ENCODE measurements around the gene MRPL47.

MRPL47 gene

DNA sequence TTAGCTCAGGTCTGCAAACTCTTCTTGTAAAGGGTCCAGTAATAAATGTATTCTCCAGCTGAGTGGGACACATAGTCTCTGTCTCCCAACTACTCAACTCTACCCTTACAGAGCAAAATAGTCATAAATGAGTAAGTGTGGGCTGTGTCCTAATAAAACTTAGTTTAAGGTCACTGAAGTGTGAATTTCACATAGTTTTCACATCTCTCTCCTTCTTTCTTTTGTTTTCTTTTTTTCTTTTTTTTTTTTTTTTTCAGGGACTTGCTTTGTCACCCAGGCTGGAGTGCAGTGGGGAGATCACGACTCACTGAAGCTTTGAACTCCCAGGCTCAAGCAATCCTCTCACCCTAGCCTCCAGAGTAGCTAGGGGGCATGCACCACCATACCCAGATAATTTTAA, 43.6 kb downstream of the MRPL47 start:
- Mint-ChIP-seq H3K9me3 (no peaks in the 10 kb centered on the region), H3K27me3 (no peaks in the 10 kb centered on the region), H3K4me3 (no peak overlapping the region), H3K27ac (no peak overlapping the region), H3K36me3 (peaks cover 0 to 3% of the 10 kb centered on the region in 2 donors), H3K4me1 (peaks cover 14 to 16% of the 10 kb centered on the region in 2 donors)
- ATAC-seq (replicated peaks): no peak
- DNase-seq: no peak

DNA sequence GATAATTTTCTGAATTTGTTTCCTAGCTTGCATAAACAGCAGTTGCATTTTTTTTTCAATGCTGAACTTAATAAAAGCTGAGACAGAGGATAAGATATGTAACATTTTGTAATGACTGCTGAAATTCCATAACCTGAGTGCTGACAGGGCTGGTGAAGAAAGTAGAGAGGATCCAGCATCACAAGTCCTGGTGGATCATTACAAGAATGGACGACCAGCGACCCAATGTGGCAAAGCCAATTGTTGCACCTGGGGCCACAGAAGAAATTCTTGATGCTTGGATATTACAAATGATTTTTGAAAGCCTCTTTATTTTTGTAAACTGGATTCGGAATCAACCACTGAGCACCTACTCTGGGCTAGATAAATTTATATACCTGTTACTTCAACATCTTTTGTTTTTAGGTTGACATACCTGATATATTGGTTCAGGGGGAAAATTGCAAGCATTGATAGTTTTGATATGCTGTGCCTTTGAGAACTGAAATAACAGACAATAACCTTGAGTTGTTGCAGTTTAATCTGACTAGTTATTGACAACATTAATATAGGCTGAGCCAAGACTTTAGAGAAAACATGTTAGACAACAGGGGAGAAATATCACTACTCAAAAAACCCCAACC, 45.6 kb downstream of the MRPL47 start:
- ATAC-seq (replicated peaks) (no peak), DNase-seq (peak; percentile 36)
- Mint-ChIP-seq H3K27ac (no peak overlapping the region), H3K9me3 (no peaks in the 10 kb centered on the region), H3K27me3 (no peaks in the 10 kb centered on the region), H3K4me3 (no peak overlapping the region), H3K36me3 (no peaks in the 10 kb centered on the region), H3K4me1 (peaks cover 6 to 10% of the 10 kb centered on the region in 2 donors)

DNA sequence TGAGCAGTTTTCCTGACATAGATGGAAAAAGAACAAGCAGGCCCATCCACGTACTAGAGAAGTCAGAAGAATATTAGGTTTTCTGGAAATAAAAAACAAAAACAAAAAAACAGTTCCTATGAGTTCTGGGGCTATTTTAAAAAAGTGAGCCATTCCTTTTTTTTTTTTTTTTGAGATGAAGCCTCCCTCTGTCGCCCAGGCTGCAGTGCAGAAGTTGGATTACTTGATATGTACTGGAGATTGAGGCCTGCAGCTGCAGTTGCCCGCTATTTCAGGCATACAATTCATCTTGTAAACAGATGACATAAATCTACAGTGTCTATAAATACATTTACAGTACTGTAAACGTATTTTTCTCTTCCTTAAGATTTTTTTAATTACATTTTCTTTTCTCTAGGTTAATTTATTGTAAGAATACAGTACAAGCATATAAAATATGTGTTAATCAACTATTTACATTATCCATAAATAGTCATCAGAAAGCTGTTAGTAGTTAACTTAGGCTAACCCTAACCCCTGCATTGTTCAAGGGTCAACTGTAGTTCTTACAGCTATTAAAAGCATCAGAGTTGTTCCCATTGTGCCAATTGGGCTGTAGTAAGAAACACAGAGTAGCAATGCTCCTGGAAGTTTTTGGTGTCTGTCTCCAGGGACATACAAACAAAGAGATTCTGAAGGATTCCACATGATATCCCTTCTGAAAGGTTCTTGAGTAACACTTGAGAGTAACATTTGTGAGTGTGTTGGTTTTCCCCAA, 52.9 kb downstream of the MRPL47 start:
- no peaks in the 10 kb centered on the region for H3K27me3 Mint-ChIP-seq
- no peak overlapping the region for H3K27ac Mint-ChIP-seq
- no peaks in the 10 kb centered on the region for H3K4me1 Mint-ChIP-seq
- H3K36me3 Mint-ChIP-seq: no peaks in the 10 kb centered on the region
- DNase-seq: no peak
- no peaks in the 10 kb centered on the region for H3K9me3 Mint-ChIP-seq
- ATAC-seq (replicated peaks): no peak
- H3K4me3 Mint-ChIP-seq: no peak overlapping the region

DNA sequence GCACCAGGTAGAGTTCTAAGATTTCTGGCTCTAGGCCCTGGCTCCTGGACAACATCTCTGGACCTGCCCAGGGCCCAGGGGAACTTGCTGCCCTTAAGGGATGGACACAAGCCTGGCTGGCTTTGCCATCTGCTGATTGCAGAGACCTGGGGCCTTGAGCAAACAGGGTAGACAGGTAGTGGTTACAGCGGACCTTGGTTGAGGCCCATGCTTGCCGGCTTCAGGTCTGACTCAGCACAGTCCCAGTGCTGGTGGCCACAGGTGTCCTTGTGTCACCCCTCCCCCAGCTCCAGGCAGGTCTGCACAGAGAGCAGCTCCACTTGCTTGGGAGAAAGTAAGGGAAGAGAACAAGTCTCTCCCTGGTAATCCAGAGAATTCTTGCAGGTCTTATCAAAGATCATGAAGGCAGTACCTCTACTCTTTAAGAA, 57.6 kb downstream of the MRPL47 start:
- no peaks in the 10 kb centered on the region for H3K4me1 Mint-ChIP-seq
- H3K36me3 Mint-ChIP-seq: no peaks in the 10 kb centered on the region
- DNase-seq (no peak), ATAC-seq (replicated peaks) (no peak)
- peaks cover 7% of the 10 kb centered on the region in 2 donors for H3K27me3 Mint-ChIP-seq
- H3K9me3 Mint-ChIP-seq: no peaks in the 10 kb centered on the region
- H3K4me3 Mint-ChIP-seq: no peak overlapping the region
- H3K27ac Mint-ChIP-seq: no peak overlapping the region

DNA sequence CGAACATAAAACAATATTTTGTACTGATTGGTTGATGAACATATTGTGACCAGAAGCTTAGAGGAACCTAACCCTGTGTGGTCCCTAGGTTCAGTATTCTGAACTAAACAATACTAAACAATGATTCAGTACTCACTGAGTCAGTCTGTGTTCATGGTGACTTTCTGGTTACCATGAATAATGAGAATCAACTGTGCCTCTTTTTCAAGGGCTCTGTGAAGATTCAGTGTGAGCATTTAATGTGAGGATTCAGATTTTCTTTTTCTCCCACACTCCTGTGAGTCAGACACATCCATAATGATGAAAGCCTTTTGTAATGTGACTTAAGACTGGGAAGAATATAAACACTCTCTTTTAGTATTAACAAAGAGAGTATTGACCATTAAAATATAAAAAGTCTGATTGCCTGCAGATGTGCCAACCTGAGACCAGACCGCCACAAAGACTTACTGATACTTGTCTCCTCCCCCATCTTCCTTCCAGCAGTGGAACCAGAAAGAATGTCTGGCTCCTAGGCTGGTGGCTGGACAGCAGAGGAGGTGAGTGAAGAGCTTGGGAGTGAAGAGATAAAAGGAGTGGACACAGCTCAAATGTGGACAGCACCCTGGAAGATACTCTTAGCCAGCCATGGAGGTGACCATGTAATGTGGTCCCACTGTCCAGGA, 59.3 kb downstream of the MRPL47 start:
- Mint-ChIP-seq H3K9me3 (no peaks in the 10 kb centered on the region), H3K27me3 (peaks cover 7 to 11% of the 10 kb centered on the region in 2 donors), H3K4me1 (no peaks in the 10 kb centered on the region), H3K36me3 (no peaks in the 10 kb centered on the region), H3K4me3 (no peak overlapping the region), H3K27ac (no peak overlapping the region)
- DNase-seq (no peak), ATAC-seq (replicated peaks) (no peak)

DNA sequence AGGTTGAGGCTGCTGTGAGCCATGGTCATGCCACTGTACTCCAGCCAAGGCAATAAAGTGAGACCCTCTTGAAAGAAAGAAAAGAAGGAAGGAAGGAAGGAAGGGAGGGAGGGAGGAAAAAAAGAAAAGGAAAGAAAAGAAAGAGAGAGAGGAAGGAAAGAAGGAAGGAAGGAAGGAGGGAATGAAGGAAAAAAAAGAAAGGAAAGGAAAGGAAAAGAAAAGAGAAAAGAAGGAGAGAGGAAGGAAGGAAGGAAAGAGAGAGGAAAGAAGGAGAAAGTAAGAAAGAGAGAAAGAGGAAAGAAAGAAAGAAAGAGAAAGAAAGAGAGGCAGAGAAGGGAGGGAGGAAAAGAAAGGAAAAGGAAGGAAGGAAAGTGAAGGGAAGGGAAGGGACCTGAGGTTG, 62.1 kb downstream of the MRPL47 start:
- no peak overlapping the region for H3K27ac Mint-ChIP-seq
- ATAC-seq (replicated peaks) (no peak), DNase-seq (no peak)
- H3K9me3 Mint-ChIP-seq: no peaks in the 10 kb centered on the region
- no peaks in the 10 kb centered on the region for H3K4me1 Mint-ChIP-seq
- H3K36me3 Mint-ChIP-seq: no peaks in the 10 kb centered on the region
- H3K27me3 Mint-ChIP-seq: peaks cover 7 to 16% of the 10 kb centered on the region in 2 donors
- H3K4me3 Mint-ChIP-seq: no peak overlapping the region

DNA sequence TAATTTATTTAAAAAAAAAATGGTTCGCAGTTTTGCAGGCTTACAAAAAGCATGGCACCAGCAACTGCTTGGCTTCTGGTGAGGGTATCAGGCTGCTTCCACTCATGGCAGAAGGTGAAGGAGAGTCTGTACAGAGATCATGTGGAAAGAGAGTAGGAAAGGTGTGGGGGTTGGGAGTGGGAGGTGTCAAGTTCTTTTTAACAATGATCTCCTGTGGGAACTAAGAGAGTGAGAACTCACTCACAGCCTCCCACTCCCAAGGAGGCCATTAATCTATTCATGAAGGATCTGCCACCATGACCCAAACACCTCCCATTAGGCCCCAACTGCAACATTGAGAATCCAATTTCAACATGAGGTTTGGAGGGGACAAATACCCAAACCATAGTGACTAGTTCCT, 62.8 kb downstream of the MRPL47 start:
- no peaks in the 10 kb centered on the region for H3K9me3 Mint-ChIP-seq
- H3K27ac Mint-ChIP-seq: no peak overlapping the region
- no peak for DNase-seq
- no peak for ATAC-seq (replicated peaks)
- H3K27me3 Mint-ChIP-seq: peaks cover 7 to 16% of the 10 kb centered on the region in 2 donors
- H3K36me3 Mint-ChIP-seq: no peaks in the 10 kb centered on the region
- H3K4me3 Mint-ChIP-seq: no peak overlapping the region
- H3K4me1 Mint-ChIP-seq: no peaks in the 10 kb centered on the region

DNA sequence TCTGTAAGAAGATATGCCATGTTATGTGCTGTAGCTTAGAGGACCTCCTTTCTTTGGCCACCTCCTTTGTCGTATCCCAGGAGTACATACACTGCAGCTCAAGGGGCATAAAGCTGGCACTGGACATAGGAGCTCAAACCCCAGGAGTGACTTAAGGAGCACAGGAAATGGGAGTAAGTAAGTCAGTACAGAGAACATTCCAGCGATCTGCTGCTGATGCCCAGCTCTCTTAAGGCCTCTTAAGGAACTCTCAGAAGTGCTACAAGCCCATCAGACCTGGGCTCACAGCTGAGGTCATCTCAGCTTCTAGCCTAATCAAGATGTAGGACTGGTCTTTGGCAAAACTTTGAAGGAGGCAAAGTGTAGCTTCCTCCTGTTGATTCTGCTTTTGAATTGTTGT, 63.3 kb downstream of the MRPL47 start:
- H3K27me3 Mint-ChIP-seq: peaks cover 7 to 16% of the 10 kb centered on the region in 2 donors
- no peaks in the 10 kb centered on the region for H3K9me3 Mint-ChIP-seq

More for the DNA sequence above, 63.3 kb downstream of the MRPL47 start:
- Mint-ChIP-seq H3K36me3 (no peaks in the 10 kb centered on the region), H3K4me3 (no peak overlapping the region), H3K4me1 (no peaks in the 10 kb centered on the region), H3K27ac (no peak overlapping the region)
- DNase-seq (no peak), ATAC-seq (replicated peaks) (no peak)

Data from stimulated activated naive B cell treated with anti-CD40 and anti-IgM and Interleukin-4, amounts not matched to agents 10 μg/mL and 1 μg/mL and 100 μg/mL, for 72 hours (primary cell).